Neutrophil (primary cell): ENCODE results near the gene BCAS3.

Experiments
- H3K27ac ChIP-seq: fragments of 200-600 bp; sonication (generic); 2 replicates; pipeline ENCODE4 v1.5.1; 2016; ENCODE audit warnings: mild to moderate bottlenecking, moderate library complexity
- H3K27me3 ChIP-seq: fragments of 200-600 bp; sonication (generic); 2 replicates; pipeline ENCODE4 v1.6.0; 2016; ENCODE audit warnings: mild to moderate bottlenecking
- H3K36me3 ChIP-seq: fragments of 200-600 bp; sonication (generic); 2 replicates; pipeline ENCODE4 v1.5.1; 2017
- H3K4me1 ChIP-seq, 2 experiments: fragments of 200-600 bp in 1 of 2; sonication (generic) in 1 of 2; 1 replicate in 1 of 2; 2 replicates in 1 of 2; pipeline versions ENCODE4 v1.5.1 to v1.6.1; 2013 to 2016; ENCODE audit warnings: low read depth in 1 of 2, low read length in 1 of 2, mild to moderate bottlenecking in 1 of 2, moderate library complexity in 1 of 2; ENCODE audit not compliant: control insufficient read depth in 1 of 2, insufficient read depth in 1 of 2
- H3K4me3 ChIP-seq, 2 experiments: fragments of 200-600 bp in 1 of 2; sonication (generic) in 1 of 2; 1 replicate in 1 of 2; 2 replicates in 1 of 2; pipeline ENCODE4 v1.5.1; 2013 to 2016; ENCODE audit warnings: low read depth in 1 of 2, low read length in 1 of 2, mild to moderate bottlenecking in 1 of 2, moderate library complexity in 1 of 2
- H3K9me3 ChIP-seq: fragments of 200-600 bp; sonication (generic); 2 replicates; pipeline ENCODE4 v1.5.1; 2016
- TF ChIP-seq, protein P1 (sequence below): fragments of 200-600 bp; sonication (generic); IDR thresholded peaks from 2 replicates; pipeline ENCODE4 v1.5.1; 2016; ENCODE audit warnings: antibody characterized with exemption

BCAS3 gene

DNA sequence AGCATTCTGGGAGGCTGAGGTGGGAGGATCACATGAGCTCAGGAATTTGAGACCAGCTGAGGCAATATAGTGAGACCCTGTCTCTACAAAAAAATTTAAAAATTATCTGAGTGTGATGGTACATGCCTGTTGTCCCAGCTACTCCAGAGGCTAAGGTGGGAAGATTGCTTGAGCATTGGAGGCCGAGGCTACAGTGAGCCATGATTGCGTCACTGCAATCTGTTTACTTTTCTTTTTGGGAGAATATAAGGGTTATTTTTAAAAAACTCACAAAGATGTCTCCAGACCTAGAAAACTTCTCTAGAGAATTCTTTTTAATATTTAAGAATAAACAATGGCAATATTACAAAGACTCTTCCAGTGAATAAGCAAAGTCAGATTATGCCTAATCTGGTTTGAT lies 226.9 kb downstream of the BCAS3 start:
- Histone ChIP-seq H3K27me3 (no peaks in the 10 kb centered on the region), H3K4me1 (no peaks in the 10 kb centered on the region), H3K9me3 (no peaks in the 10 kb centered on the region), H3K27ac (no peak overlapping the region), H3K4me3 (no peak overlapping the region), H3K36me3 (peaks cover 8% of the 10 kb centered on the region)
- TF ChIP-seq, protein P1, sequence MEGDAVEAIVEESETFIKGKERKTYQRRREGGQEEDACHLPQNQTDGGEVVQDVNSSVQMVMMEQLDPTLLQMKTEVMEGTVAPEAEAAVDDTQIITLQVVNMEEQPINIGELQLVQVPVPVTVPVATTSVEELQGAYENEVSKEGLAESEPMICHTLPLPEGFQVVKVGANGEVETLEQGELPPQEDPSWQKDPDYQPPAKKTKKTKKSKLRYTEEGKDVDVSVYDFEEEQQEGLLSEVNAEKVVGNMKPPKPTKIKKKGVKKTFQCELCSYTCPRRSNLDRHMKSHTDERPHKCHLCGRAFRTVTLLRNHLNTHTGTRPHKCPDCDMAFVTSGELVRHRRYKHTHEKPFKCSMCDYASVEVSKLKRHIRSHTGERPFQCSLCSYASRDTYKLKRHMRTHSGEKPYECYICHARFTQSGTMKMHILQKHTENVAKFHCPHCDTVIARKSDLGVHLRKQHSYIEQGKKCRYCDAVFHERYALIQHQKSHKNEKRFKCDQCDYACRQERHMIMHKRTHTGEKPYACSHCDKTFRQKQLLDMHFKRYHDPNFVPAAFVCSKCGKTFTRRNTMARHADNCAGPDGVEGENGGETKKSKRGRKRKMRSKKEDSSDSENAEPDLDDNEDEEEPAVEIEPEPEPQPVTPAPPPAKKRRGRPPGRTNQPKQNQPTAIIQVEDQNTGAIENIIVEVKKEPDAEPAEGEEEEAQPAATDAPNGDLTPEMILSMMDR, result no peak

DNA sequence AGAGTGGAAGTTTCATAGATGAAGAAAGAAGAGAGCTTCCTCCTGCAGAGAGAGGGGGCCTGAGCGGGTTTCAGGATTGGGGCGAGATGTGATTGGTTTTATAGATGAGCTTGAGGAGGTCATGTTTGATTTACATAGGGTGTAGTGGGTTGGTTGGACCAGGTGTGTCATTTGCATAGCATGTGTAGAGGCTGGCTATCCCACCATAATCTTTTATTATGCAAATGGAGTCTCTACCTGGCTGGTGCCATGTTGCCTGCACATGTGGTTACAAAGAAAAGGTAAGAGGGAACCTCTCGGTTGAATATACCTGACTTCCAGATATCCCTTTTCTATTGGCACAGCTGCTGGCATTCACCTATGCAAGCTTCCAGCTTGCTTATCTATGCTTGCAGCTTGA lies 228.1 kb downstream of the BCAS3 start:
- Histone ChIP-seq H3K4me3 (no peak overlapping the region), H3K36me3 (peaks cover 8% of the 10 kb centered on the region), H3K4me1 (no peaks in the 10 kb centered on the region), H3K9me3 (no peaks in the 10 kb centered on the region), H3K27ac (no peak overlapping the region), H3K27me3 (no peaks in the 10 kb centered on the region)
- TF ChIP-seq, protein P1, result no peak

DNA sequence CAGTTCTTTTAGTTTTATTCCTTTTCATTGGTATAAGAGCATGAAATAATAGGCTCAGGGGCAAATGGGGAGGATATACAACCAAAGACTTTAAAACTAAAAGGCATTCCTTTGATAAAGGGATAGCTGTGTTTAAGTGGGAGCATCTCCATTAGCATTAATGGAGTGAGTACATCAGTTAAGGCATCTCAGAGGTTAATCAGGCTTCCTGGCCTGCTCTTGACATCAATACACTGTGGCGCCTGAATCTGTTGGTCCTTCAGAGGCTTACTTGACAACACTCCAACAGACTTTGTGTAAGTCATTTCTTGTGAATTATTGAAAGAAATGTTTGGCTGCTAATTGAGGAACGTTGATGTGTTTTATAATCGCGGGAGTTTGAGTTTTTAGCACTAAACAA lies 230.7 kb downstream of the BCAS3 start:
- H3K4me1 ChIP-seq, result no peaks in the 10 kb centered on the region
- H3K36me3 ChIP-seq, result peaks cover 6% of the 10 kb centered on the region
- H3K9me3 ChIP-seq, result no peaks in the 10 kb centered on the region
- TF ChIP-seq, protein P1, result no peak
- H3K27ac ChIP-seq, result no peak overlapping the region
- H3K27me3 ChIP-seq, result no peaks in the 10 kb centered on the region
- H3K4me3 ChIP-seq, result no peak overlapping the region

DNA sequence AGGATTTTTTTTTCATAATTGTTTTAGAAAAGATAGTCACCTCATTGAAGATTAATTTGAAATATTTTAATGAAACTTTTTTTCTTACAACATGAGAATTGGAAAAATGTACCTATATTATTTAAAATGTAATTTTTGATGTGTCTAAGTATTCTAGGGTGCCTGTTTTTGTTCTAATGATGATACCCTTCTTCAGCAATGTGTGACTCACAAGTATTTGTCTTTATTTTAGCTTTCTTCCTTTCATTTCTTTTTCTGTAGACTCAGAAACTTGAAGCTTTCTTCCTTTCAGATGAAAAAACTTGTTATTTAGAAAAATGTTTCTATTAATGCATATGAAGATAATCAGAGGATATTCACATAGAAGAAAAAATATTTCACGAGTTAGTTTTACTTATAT lies 231.8 kb downstream of the BCAS3 start:
- Histone ChIP-seq H3K36me3 (no peaks in the 10 kb centered on the region), H3K9me3 (no peaks in the 10 kb centered on the region), H3K4me1 (no peaks in the 10 kb centered on the region), H3K27me3 (no peaks in the 10 kb centered on the region), H3K4me3 (no peak overlapping the region), H3K27ac (no peak overlapping the region)
- TF ChIP-seq, protein P1, result no peak

DNA sequence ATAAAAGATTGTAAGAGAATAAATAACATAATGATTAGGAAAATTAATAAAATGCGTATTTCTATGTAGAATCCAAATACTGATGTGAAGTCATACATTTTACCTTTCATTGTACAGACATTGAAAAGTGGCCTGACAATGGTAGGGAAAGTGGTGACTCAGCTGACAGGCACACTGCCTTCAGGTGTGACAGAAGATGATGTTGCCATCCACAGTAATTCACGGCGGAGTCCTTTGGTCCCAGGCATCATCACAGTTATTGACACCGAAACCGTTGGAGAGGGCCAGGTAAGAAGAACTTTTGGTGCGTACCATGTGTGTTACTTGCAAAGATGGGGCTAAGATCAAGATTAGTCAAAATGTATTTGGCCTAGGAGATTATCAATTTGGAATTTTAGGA lies 232.8 kb downstream of the BCAS3 start:
- H3K27me3 ChIP-seq, result no peaks in the 10 kb centered on the region
- H3K4me3 ChIP-seq, result no peak overlapping the region
- H3K4me1 ChIP-seq, result no peaks in the 10 kb centered on the region

More for the DNA sequence above, 232.8 kb downstream of the BCAS3 start:
- H3K9me3 ChIP-seq, result no peaks in the 10 kb centered on the region
- H3K36me3 ChIP-seq, result no peaks in the 10 kb centered on the region
- TF ChIP-seq, protein P1, result no peak
- H3K27ac ChIP-seq, result no peak overlapping the region
